ENCODE results near the gene DES. TPM values are rescaled to one million over a fixed set of nuclear protein-coding genes. Genes with fewer than 3 reads are reported as not detected.

The DES gene
- total and polyA plus RNA-seq, 2 donors (not counting 1 experiment from before 2014, with no cell fraction given) = not detected

- ChIA-PET POLR2A (interaction anchor here (0.6 to 2.6 kb wide), 15 partner anchors 16 to 1162 kb away, joined by 3 to 12 read pairs (median 4); partner anchors contain the start of genes CNPPD1, DNAJB2, GLB1L and GMPPA), CTCF (interaction anchor here (0.7 to 6.0 kb wide), 22 partner anchors 10 to 987 kb away, joined by 3 to 32 read pairs (median 4); partner anchors contain the start of genes BCS1L, DNAJB2, GLB1L and STK16)
- ATAC-seq (ENCODE audit: low read depth) (peak; percentile 77), DNase-seq (peak; percentile 99)
- Histone ChIP-seq H3K36me3 (replicated peaks in 1 of 2; ENCODE audit: control extremely low read depth in 1 of 2, control insufficient read depth in 1 of 2, extremely low read depth in 1 of 2, insufficient read depth in 2 of 2, low read length in 1 of 2) (peaks cover 0 to 30% of the 10 kb centered on the region in 2 experiments), H3K4me2 (replicated peaks; ENCODE audit: low read depth, low read length, poor library complexity, severe bottlenecking) (peak overlapping the region; percentile 77), H3K9ac (ENCODE audit: low read length) (peak overlapping the region; percentile 55), H3K79me2 (ENCODE audit: control insufficient read depth, insufficient read depth, low read length) (peaks cover 19% of the 10 kb centered on the region), H3K9me3 (ENCODE audit: control extremely low read depth in 1 of 3, control insufficient read depth in 2 of 3, insufficient read depth in 1 of 3, low read length in 2 of 3) (peaks cover 0 to 3% (median 0%) of the 10 kb centered on the region in 3 donors), H2AFZ (ENCODE audit: insufficient read depth, low read depth, low read length, poor library complexity, severe bottlenecking) (peak overlapping the region; percentile 92), H4K20me1 (ENCODE audit: control insufficient read depth, insufficient read depth, low read length, poor library complexity, severe bottlenecking) (no peaks in the 10 kb centered on the region), H3K27me3 (replicated peaks in 1 of 4; ENCODE audit: control extremely low read depth in 1 of 4, control insufficient read depth in 3 of 4, insufficient read depth in 4 of 4, low read length in 3 of 4) (peaks cover 0 to 3% (median 0%) of the 10 kb centered on the region in 4 experiments), H3K4me3 (ENCODE audit: control extremely low read depth in 1 of 5, extremely low read depth in 1 of 5, insufficient read depth in 1 of 5, low read depth in 2 of 5, low read length in 4 of 5) (peak overlapping the region in 4 of 5 experiments; percentile 23 to 50 (median 45)), H3K27ac (ENCODE audit: low read length in 2 of 2) (peak overlapping the region; percentile 62 to 85), H3K4me1 (ENCODE audit: control insufficient read depth in 2 of 2, insufficient read depth in 2 of 2, low read length in 2 of 2) (peaks cover 15 to 18% of the 10 kb centered on the region in 2 donors)
- WGBS (ENCODE audit: insufficient coverage) = under 1% methylated on average over 50 of the region's 78 CpGs
- Mint-ChIP-seq H3K27me3 (peaks cover 5% of the 10 kb centered on the region), H3K9me3 (ENCODE audit: insufficient read depth) (no peaks in the 10 kb centered on the region), H3K27ac (peak overlapping the region; percentile 93), H3K4me1 (peaks cover 13% of the 10 kb centered on the region), H3K4me3 (peak overlapping the region; percentile 95)
- intact Hi-C loops (cut with micrococcal nuclease) = loop anchor here (1.0 to 5.0 kb wide), 12 partner anchors 91 to 1171 kb away; partner anchors contain the start of genes ANKZF1, ARPC2, ATG9A and BCS1L
- TF ChIP-seq EZH2 (IDR thresholded peaks at IDR 0.05; ENCODE audit: borderline replicate concordance, insufficient read depth, low read depth, low read length, poor library complexity, severe bottlenecking) (no peak), CTCF (IDR thresholded peaks at IDR 0.05) (peak; percentile 70)
Measured at GRCh38 chr2:219388121-219388906, 29.9 kb upstream of the DES start.
